Neutrophil (primary cell): ENCODE data around the gene RIF1.

Experiments
- H3K27ac ChIP-seq: fragments of 200-600 bp; sonication (generic); 2 replicates; pipeline ENCODE4 v1.5.1; 2016; ENCODE audit warnings: mild to moderate bottlenecking, moderate library complexity
- H3K27me3 ChIP-seq: fragments of 200-600 bp; sonication (generic); 2 replicates; pipeline ENCODE4 v1.6.0; 2016; ENCODE audit warnings: mild to moderate bottlenecking
- H3K36me3 ChIP-seq: fragments of 200-600 bp; sonication (generic); 2 replicates; pipeline ENCODE4 v1.5.1; 2017
- H3K4me1 ChIP-seq, 2 experiments: fragments of 200-600 bp in 1 of 2; sonication (generic) in 1 of 2; 1 replicate in 1 of 2; 2 replicates in 1 of 2; pipeline versions ENCODE4 v1.5.1 to v1.6.1; 2013 to 2016; ENCODE audit warnings: low read depth in 1 of 2, low read length in 1 of 2, mild to moderate bottlenecking in 1 of 2, moderate library complexity in 1 of 2; ENCODE audit not compliant: control insufficient read depth in 1 of 2, insufficient read depth in 1 of 2
- H3K4me3 ChIP-seq, 2 experiments: fragments of 200-600 bp in 1 of 2; sonication (generic) in 1 of 2; 1 replicate in 1 of 2; 2 replicates in 1 of 2; pipeline ENCODE4 v1.5.1; 2013 to 2016; ENCODE audit warnings: low read depth in 1 of 2, low read length in 1 of 2, mild to moderate bottlenecking in 1 of 2, moderate library complexity in 1 of 2
- H3K9me3 ChIP-seq: fragments of 200-600 bp; sonication (generic); 2 replicates; pipeline ENCODE4 v1.5.1; 2016
- CTCF ChIP-seq: fragments of 200-600 bp; sonication (generic); IDR thresholded peaks from 2 replicates; pipeline ENCODE4 v1.5.1; 2016; ENCODE audit warnings: antibody characterized with exemption

Gene RIF1

DNA sequence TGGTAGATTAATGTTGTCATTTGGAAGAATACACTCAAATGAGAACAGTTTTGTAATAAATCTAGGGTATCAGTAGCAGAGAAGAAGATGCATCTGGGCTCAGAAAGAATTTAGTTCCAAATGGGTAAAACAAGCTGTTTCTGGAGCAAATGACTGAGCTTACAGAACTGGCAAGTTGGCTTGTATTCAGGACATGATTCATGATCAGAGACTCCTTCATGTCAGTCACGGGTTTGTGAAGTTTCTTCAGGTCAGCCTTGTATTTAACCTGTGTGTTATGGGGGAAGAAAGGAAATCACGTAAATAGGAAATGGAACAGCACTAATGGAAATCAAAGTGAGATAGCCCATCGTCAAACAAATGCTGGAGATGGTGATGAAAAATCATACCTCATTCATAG is 109.1 kb downstream of the RIF1 start:
- H3K27me3 ChIP-seq: no peaks in the 10 kb centered on the region
- H3K9me3 ChIP-seq: no peaks in the 10 kb centered on the region
- TF ChIP-seq CTCF: no peak
- no peaks in the 10 kb centered on the region for H3K36me3 ChIP-seq
- no peak overlapping the region for H3K27ac ChIP-seq
- H3K4me3 ChIP-seq: no peak overlapping the region
- no peaks in the 10 kb centered on the region for H3K4me1 ChIP-seq

- H3K36me3 ChIP-seq: no peaks in the 10 kb centered on the region
- TF ChIP-seq CTCF: no peak
- no peaks in the 10 kb centered on the region for H3K27me3 ChIP-seq
- H3K9me3 ChIP-seq: no peaks in the 10 kb centered on the region
- no peak overlapping the region for H3K4me3 ChIP-seq
- no peak overlapping the region for H3K27ac ChIP-seq
- peaks cover 4 to 5% of the 10 kb centered on the region in 2 experiments for H3K4me1 ChIP-seq
These were observed 111.3 kb downstream of the RIF1 start for GRCh38 chr2:151520976-151521375.

DNA sequence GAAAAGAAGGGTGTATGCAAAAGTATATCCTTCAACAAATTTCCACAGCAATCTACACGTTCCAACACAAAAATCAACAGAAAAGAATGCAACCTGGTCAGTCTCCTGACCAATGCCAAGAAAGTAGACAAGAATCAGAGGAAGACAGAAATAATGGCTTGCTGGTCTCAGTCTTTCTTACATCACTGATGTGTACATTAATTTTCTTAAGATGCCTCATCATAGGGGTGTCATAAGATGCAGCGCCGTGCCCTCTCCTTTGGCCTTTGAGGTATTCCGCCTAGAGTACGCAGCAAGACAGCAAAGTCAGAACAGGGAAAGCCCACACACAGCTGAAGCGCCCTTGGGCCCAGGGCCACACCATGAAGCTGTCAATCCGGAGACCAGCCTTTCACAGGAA is 112.9 kb downstream of the RIF1 start:
- Histone ChIP-seq H3K27me3 (no peaks in the 10 kb centered on the region), H3K9me3 (no peaks in the 10 kb centered on the region), H3K4me1 (peaks cover 5 to 9% of the 10 kb centered on the region in 2 experiments), H3K36me3 (no peaks in the 10 kb centered on the region), H3K4me3 (no peak overlapping the region), H3K27ac (no peak overlapping the region)
- TF ChIP-seq CTCF: no peak

DNA sequence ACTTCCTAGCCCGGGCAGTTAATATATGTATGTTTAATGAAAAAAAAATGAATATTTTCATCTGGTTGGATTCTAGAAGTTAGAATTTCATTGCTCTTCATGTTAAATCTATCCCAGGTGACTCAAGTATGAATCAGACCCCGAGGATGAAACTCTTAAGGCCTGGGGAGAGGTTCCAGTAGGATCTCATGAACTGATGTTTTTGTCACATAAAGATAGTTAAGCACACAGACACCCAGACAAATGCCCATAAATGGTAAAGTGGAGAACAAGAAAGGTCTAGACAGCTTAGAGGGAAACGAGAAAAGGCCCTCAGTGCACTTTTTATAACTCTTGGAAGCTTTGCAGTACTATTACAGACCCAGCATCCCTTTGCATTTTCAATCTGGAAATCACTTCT is 114.1 kb downstream of the RIF1 start:
- no peaks in the 10 kb centered on the region for H3K27me3 ChIP-seq
- TF ChIP-seq CTCF: no peak
- no peaks in the 10 kb centered on the region for H3K9me3 ChIP-seq
- peaks cover 5 to 9% of the 10 kb centered on the region in 2 experiments for H3K4me1 ChIP-seq
- H3K36me3 ChIP-seq: no peaks in the 10 kb centered on the region
- no peak overlapping the region for H3K4me3 ChIP-seq
- H3K27ac ChIP-seq: no peak overlapping the region

- no peak for TF ChIP-seq CTCF
- no peak overlapping the region for H3K27ac ChIP-seq
- no peaks in the 10 kb centered on the region for H3K9me3 ChIP-seq
- H3K4me3 ChIP-seq: peak overlapping the region in 1 of 2 experiments; percentile 27
- H3K36me3 ChIP-seq: no peaks in the 10 kb centered on the region
- H3K27me3 ChIP-seq: no peaks in the 10 kb centered on the region
- H3K4me1 ChIP-seq: peaks cover 5 to 9% of the 10 kb centered on the region in 2 experiments
These were observed 116.2 kb downstream of the RIF1 start for GRCh38 chr2:151525821-151526373.
